Kidney (tissue), 14 donors: ENCODE results near the gene PLEKHA4. TPM values are rescaled to one million over a fixed set of nuclear protein-coding genes. Genes with fewer than 3 reads are reported as not detected.
"Not testable (repeated sequence)": the region's sequence is repeated elsewhere in the genome, so short reads cannot be mapped to it uniquely, and the experiment has no call there.

Source experiments
- DNase-seq, 5 donors: peaks; one replicate each; pipeline ENCODE4 v3.0.0-alpha.2; 2013 to 2020
- FAIRE-seq: peaks from 2 replicates; lab custom pipeline; 2012; peaks lifted over from hg19 to GRCh38; lab: Jason Lieb, UNC
- H3K27ac ChIP-seq, 2 donors: one replicate each; pipeline ENCODE4 v1.7.0; 2013; ENCODE audit warnings: low read depth in 2 of 2, low read length in 2 of 2, inconsistent platforms in 1 of 2
- H3K27me3 ChIP-seq: one replicate; pipeline ENCODE4 v1.7.1; 2013; ENCODE audit warnings: low read length, inconsistent platforms; ENCODE audit not compliant: control insufficient read depth, insufficient read depth
- H3K36me3 ChIP-seq, 3 donors: one replicate each; pipeline versions ENCODE4 v1.7.0 to v1.7.1; 2013; ENCODE audit warnings: low read length in 3 of 3, control low read depth in 1 of 3, inconsistent platforms in 1 of 3; ENCODE audit not compliant: insufficient read depth in 3 of 3, control insufficient read depth in 2 of 3
- H3K4me1 ChIP-seq, 3 donors: one replicate each; pipeline versions ENCODE4 v1.7.0 to v1.7.1; 2013; ENCODE audit warnings: low read length in 3 of 3, inconsistent platforms in 1 of 3, low read depth in 1 of 3; ENCODE audit not compliant: control insufficient read depth in 2 of 3, insufficient read depth in 2 of 3
- H3K4me3 ChIP-seq, 3 donors: one replicate each; pipeline versions ENCODE4 v1.7.0 to v1.8.1; 2013; ENCODE audit warnings: low read length in 3 of 3, control low read depth in 1 of 3, inconsistent platforms in 1 of 3
- H3K9ac ChIP-seq, 3 donors: one replicate each; pipeline versions ENCODE4 v1.7.0 to v1.7.1; 2013; ENCODE audit warnings: low read length in 3 of 3, control low read depth in 1 of 3, inconsistent platforms in 1 of 3
- H3K9me3 ChIP-seq, 3 donors: one replicate each; pipeline versions ENCODE4 v1.7.0 to v1.7.1; 2013; ENCODE audit warnings: low read length in 3 of 3, control low read depth in 1 of 3, inconsistent platforms in 1 of 3; ENCODE audit not compliant: control insufficient read depth in 2 of 3, insufficient read depth in 1 of 3
- CTCF ChIP-seq: IDR thresholded peaks from 3 replicates; pipeline ENCODE4 v1.5.1; 2012; ENCODE audit warnings: mild to moderate bottlenecking, moderate library complexity, borderline replicate concordance; ENCODE audit not compliant: insufficient read depth; ENCODE audit errors: extremely low read depth
- intact Hi-C: fragments of 100-400 bp; cut with DNase I; formaldehyde crosslinking; loops from one replicate; pipeline ENCODE4 v1.11.1; 2022
- polyA plus RNA-seq: library from polyadenylated mRNA; stranded (reverse); fragments of 350-450 nt; fragmentation: Illumina TruSeq; extraction: RNeasy Lipid Tissue Mini Kit (QIAGEN cat#74804); gene quantifications from one replicate; pipeline ENCODE4 v1.2.3, GENCODE V29; 2014; ENCODE audit warnings: low read depth, low replicate concordance; ENCODE audit not compliant: insufficient read depth
- total RNA-seq: library from RNA; stranded (reverse); fragmentation: NEBNext Ultra II Directional; extraction: Animal tissue kit (Norgen Biotek cat#: 25700); gene quantifications from one replicate; pipeline ENCODE4 v1.2.1, GENCODE V29; 2021
- donor health status: control.
- donor health status: control.
- donor health status: control.
- donor health status: control.
- donor health status: control.
- donor health status: DM: yes; HTN: yes; CAD: no.
- donor health status: Normal renal cell carcinoma (clear cell type).

The PLEKHA4 gene
- total and polyA plus RNA-seq, 2 donors from 2014 or later = 22.9 to 79.1 TPM

DNA sequence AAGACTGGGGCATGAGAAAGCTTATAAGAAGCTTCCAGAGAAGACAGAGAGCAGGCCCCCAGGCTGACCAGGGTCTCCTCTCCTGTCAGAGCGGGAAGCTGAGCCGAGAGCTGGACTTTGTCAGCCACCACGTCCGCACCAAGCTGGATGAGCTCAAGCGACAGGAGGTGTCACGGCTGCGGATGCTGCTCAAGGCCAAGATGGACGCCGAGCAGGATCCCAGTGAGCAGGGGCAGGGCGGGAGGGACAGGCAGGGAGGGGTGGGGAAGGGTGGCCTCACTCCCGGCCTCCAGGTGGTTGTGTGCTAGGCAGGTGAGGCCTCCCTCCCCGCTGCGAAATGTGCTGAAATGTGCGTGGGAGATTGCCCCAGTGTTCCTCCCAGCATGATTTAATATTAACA lies 37.2 kb upstream of the PLEKHA4 start:
- no peak for TF ChIP-seq CTCF
- DNase-seq = no peak
- FAIRE-seq = no peak
- intact Hi-C loops = no loop called here
- Histone ChIP-seq H3K9me3 (no peaks in the 10 kb centered on the region), H3K27ac (no peak overlapping the region), H3K27me3 (no peaks in the 10 kb centered on the region), H3K4me1 (peaks cover 0 to 15% (median 6%) of the 10 kb centered on the region in 3 donors), H3K9ac (no peak overlapping the region), H3K36me3 (peaks cover 4 to 17% (median 14%) of the 10 kb centered on the region in 3 donors), H3K4me3 (no peak overlapping the region)

DNA sequence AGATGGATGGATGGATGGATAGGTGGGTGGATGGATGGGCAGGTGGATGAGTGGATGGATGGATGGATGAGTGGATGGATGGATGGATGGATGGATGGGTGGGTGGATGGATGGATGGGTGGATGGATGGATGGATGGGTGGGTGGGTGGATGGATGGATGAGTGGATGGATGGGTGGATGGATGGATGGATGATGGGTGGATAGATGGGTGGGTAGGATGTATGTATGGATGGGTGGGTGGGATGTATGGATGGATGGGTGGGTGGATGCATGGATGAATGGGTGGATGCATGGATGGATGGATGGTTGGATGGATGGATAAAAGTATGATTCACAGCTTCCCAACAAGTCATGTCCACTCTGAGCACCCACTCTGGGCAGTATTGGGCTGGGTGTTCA lies 35.4 kb upstream of the PLEKHA4 start:
- H3K4me3 ChIP-seq, H3K27ac ChIP-seq, H3K9me3 ChIP-seq, DNase-seq, intact Hi-C loops, FAIRE-seq, H3K27me3 ChIP-seq, H3K9ac ChIP-seq: not testable (repeated sequence)
- Histone ChIP-seq H3K4me1 (peaks cover 0 to 15% (median 6%) of the 10 kb centered on the region in 3 donors), H3K36me3 (peaks cover 2 to 15% (median 10%) of the 10 kb centered on the region in 3 donors)

GRCh38 chr19:48902291-48902690 lies 33.9 kb upstream of the PLEKHA4 start:
- not testable (repeated sequence) for FAIRE-seq

DNA sequence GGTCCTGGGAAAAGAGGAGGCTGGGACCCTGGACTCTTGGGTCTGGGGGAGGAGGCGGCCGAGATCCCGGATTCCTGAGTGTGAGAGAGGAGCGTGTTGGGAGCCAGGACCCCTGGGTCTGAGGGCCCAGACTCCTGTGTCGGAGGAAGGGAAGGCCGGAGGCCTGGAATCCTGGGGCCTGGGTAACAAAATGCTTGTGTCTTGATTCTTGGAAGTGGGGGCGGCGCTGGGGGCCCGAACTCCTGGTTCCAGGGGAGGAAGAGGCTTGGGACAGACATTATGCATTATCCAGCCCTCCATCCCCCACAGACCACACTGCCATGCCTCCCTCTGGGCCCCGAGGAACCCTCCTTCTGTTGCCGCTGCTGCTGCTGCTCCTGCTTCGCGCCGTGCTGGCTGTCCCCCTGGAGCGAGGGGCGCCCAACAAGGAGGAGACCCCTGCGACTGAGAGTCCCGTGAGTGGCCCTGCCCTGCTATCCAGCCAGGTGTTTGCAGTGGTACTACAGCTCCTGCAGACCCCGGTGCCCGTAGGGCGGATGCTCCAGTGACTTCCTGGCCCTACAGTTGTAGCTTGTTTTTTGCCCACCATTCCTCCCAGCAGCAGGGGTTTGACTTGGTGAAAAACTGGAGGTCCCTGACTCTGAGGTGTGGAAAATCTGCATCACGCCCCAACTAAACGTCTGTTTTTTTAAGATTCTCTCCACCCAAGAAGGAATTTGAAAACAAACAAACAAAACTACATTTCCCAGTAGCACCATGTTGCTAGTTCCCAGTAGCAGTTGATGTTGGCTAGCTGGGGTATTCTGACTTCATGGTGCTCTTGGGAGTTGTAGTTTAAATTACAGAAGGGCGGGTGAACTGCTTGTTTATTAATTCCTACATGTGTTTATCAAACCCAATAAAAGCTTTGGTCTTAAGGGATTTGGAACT lies 32.3 kb upstream of the PLEKHA4 start:
- peak in 3 of 5 donors; percentile 21 to 81 (median 46) for DNase-seq
- Histone ChIP-seq H3K4me3 (peak overlapping the region; percentile 60 to 78 (median 62)), H3K4me1 (peaks cover 0 to 10% (median 3%) of the 10 kb centered on the region in 3 donors), H3K9me3 (no peaks in the 10 kb centered on the region), H3K9ac (peak overlapping the region; percentile 46 to 99 (median 57)), H3K27ac (peak overlapping the region; percentile 71 to 95), H3K36me3 (peaks cover 0 to 11% (median 8%) of the 10 kb centered on the region in 3 donors), H3K27me3 (no peaks in the 10 kb centered on the region)
- intact Hi-C loops = no loop called here
- no peak for FAIRE-seq
- TF ChIP-seq CTCF = no peak

More at GRCh38 chr19:48902291-48902690, 33.9 kb upstream of the PLEKHA4 start:
- intact Hi-C loops, H3K9ac ChIP-seq, DNase-seq, H3K27me3 ChIP-seq, H3K4me3 ChIP-seq, H3K27ac ChIP-seq, H3K9me3 ChIP-seq: not testable (repeated sequence)
- Histone ChIP-seq H3K4me1 (peaks cover 0 to 10% (median 3%) of the 10 kb centered on the region in 3 donors), H3K36me3 (peaks cover 2 to 11% (median 8%) of the 10 kb centered on the region in 3 donors)
